ENCODE measurements around the gene LGI1.

Gene LGI1

GRCh38 chr10:93755443-93756116 is 2.2 kb upstream of the LGI1 start:
- no peak for DNase-seq (ENCODE audit: low spot score)

- no peak for DNase-seq (ENCODE audit: low spot score)
Measured at GRCh38 chr10:93756118-93756517, 1.6 kb upstream of the LGI1 start.

- DNase-seq (ENCODE audit: low spot score), result no peak
Measured at GRCh38 chr10:93757136-93757535, 600 bp upstream of the LGI1 start.

GRCh38 chr10:93758508-93758885 is 761 bp downstream of the LGI1 start:
- DNase-seq (ENCODE audit: low spot score), result no peak

GRCh38 chr10:93758891-93759410 is 1.2 kb downstream of the LGI1 start:
- DNase-seq (ENCODE audit: low spot score), result no peak

- DNase-seq (ENCODE audit: low spot score), result no peak
Measured at GRCh38 chr10:93760490-93760889, 2.8 kb downstream of the LGI1 start.

DNA sequence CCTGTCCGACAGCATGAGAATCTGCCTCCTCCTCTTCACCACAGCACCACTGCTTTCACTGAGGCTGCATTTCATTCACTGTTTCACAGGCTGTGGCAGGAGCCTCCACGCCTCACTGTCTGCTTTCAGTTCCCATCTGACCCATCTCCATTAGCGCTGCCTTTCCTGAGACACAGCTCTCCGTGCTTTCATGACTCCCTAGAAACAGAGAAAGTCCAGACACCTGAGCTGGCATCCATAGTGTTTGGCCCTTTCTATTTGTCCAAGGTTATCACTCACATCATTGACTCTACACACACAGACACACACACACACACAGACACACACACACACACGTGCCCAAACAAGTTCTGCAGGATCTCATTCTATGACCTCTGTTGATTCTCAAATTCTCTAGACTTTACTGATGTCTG is 5.2 kb downstream of the LGI1 start:
- DNase-seq (ENCODE audit: low spot score), result no peak

GRCh38 chr10:93766918-93767317 is 9.2 kb downstream of the LGI1 start:
- no peak for DNase-seq (ENCODE audit: low spot score)

- no peak for DNase-seq (ENCODE audit: low spot score)
Measured at GRCh38 chr10:93767724-93768399, 10.1 kb downstream of the LGI1 start.

DNA sequence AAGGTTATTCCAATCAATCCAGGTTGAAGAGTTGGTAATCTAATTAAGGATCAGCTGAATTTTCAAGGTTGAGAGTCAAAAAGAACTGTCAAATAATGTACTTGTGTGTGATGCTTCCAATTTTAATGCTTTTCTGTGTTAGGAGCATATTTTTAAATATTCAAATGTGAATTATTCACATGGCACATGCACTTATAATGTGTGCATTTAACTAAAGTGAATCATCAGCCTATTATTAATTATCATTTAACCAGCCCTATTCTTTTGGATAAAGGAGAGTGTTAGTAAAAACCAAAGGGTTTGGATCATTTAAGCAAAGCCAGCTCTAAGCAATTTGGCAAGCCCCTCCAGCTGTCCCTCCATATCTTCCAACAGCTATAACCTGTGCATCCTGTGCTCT is 11.2 kb downstream of the LGI1 start:
- DNase-seq (ENCODE audit: low spot score), result no peak

DNA sequence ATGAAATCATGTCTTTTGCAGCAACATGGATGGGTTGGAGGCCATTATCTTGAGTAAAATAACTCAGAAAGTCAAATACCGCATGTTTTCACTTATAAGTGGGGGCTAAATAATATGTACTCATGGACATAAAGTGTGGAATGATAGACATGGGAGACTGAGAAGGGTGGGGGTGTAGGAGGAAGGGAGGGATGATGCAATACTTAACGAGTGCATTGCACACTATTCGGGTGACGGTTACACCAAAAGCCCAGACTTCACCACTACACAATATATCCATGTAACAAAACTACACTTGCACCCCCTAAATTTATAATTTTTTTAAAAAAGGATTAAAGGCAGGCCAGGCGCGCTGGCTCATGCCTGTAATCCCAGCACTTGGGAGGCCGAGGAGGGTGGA is 13.6 kb downstream of the LGI1 start:
- no peak for DNase-seq (ENCODE audit: low spot score)

DNA sequence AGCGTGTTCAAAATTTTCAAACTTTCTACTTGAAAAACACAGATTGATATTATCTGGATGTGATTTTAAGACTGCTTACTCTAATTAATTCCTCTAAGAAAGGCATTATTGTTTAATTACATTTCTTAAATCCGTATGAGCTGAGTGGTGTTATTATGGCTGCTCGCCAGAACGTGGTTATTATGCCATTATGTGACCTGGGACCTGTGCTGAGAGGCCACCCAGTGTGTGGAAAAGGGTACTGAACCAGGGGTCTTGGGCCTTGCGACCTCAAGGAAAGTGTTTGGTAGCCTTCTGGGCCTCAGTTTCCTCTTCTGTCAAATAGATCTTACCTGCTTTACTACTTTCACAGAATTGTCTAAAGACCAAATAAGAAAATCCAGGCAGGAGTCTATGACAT is 15.4 kb downstream of the LGI1 start:
- DNase-seq (ENCODE audit: low spot score), result no peak

DNA sequence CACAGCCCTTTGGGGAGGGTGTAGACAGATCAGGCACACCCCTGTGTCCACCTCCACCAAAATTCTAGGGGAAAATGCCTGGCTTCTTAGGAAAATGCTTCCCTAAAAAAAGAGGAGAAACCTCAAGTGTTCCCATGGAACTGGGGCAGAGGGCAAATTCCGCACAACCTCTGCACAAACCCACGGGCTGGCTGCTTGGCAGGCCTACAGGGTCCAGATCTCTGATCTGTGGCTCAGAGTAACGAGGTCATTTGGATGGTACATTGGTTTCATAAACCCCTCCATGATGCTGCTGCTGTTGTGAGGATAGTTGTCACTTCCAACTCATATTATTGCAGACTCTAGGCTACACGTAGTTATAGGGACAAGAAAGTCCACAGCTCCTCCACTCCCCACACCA is 16.0 kb downstream of the LGI1 start:
- no peak for DNase-seq (ENCODE audit: low spot score)

- no peak for DNase-seq (ENCODE audit: low spot score)
Measured at GRCh38 chr10:93775356-93775755, 17.6 kb downstream of the LGI1 start.

DNA sequence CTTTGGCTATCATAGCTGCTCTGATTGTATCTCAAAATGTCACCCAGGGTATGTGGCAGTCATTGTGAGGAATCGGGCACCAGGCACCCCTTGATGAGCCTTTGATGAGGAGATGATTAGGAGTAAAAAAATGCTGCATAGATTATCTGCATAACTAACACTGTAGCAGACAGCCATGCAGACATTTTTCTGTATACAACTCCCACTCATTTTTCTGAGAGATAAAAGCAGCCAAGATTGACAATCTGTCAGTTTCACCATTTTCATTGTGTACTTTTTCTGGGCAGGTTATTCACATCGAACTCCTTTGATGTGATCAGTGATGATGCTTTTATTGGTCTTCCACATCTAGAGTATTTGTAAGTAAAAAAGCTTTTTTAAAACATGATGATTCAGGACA is 19.4 kb downstream of the LGI1 start:
- DNase-seq (ENCODE audit: low spot score), result no peak

- DNase-seq (ENCODE audit: low spot score), result no peak
Measured at GRCh38 chr10:93784059-93784458, 26.3 kb downstream of the LGI1 start.

DNA sequence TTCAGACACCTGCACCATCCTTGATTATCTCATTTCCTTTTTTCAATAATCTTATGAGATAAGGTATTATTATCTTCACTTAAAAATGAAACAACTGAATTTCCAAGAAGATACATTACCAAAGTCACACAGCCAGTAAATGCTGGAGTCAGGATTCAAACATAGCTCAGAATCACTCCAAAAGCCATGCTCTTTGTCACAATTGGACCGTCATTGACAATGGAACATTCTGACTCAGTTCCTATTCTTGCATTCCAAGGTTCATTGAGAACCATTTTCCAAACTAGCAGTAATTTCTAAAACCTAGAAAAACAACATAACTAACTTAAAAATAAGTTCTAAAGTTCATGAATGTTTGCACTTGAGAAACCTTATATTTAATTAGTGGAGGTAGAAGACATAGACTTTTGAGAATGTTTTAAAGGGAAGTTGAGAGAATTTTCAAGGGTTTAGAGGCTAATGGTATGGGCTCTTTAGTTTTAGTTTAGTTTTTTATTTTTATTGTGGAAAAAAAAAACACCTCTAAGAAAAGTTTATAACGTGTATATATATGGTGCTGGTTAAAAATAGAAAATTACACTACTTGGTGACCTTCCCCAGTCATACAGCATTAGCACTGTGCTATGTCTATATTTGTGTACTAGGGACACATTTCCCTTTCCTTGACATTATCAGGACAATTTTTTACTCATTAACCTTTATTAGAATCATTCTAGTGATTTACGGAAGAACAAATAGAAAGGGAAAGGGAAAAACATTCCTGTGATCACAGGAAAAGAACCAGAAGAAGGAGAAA is 30.9 kb downstream of the LGI1 start:
- DNase-seq (ENCODE audit: low spot score), result no peak

DNA sequence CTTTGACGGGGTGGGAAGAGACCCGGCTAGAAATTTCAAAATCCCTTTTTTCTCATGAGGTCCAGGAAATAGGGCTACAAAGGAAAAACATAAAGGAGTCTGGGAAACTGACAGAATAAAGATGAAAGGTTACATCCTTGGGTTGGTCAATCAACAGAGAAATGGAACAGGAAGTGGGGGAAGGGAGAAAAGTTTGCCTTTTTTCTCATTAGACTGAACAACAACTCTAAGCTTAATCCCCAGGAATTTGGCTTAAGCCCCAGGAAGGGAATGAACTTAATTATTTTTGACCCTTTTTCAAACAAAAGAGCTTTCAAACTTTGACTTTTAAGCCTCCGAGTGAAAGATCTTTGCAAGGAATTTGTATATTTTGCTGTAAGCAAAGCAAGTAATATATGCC is 32.7 kb downstream of the LGI1 start:
- DNase-seq (ENCODE audit: low spot score), result no peak

GRCh38 chr10:93796167-93796566 is 38.4 kb downstream of the LGI1 start:
- DNase-seq (ENCODE audit: low spot score), result no peak

- no peak for DNase-seq (ENCODE audit: low spot score)
Measured at GRCh38 chr10:93797825-93798224, 40.1 kb downstream of the LGI1 start.

DNA sequence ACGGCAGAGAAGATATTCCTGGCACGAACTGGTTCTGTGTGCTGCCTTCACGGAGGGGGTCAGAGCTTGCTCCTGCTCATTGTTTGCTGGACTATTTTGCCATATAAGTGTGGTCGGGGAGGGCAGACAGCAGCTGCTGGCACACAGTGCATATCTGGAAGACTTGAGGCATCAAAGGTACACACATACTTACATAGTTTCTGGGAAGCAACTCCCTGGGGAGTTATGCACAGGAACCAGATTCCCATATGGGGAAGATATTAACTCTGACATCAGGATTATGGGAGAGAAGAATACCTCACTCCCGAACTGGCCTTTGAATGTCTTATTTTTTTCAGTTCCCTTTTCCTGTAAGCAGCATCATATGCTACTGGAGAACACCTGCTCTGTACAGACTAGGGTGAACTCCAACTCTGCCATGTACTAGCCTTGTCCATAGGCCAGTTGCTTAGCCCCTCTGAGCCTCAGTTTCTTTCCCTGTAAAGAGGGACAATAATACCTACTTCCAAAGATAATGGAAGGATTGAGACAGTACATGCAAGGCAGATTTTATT is 41.5 kb downstream of the LGI1 start:
- DNase-seq (ENCODE audit: low spot score), result no peak

DNA sequence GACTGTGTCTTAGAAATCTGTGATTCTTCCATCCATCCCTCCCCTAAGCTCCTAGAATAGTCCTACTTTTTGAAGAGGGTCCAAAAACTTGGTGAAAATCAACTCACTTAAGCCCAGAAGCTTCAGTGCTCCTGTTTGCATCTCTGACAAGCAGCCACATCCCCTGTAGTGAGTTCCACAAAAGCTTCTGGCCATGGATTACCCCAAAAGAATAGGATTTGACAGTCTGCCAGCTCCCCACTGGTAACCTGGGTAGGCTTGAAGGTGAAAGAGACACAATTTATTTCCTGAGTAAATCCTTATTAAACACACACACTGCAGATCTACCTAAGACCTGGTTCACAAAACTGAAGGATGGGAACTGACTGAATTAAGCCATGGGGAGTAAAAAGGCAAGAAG is 46.5 kb downstream of the LGI1 start:
- no peak for DNase-seq (ENCODE audit: low spot score)

- DNase-seq (ENCODE audit: low spot score), result no peak
Measured at GRCh38 chr10:93806903-93807302, 49.2 kb downstream of the LGI1 start.

All from CD4-positive, alpha-beta T cell treated with Interleukin-2 at 100 ng/mL for 4 hours (primary cell).